ENCODE results near the gene TEKTIP1.

Gene TEKTIP1

DNA sequence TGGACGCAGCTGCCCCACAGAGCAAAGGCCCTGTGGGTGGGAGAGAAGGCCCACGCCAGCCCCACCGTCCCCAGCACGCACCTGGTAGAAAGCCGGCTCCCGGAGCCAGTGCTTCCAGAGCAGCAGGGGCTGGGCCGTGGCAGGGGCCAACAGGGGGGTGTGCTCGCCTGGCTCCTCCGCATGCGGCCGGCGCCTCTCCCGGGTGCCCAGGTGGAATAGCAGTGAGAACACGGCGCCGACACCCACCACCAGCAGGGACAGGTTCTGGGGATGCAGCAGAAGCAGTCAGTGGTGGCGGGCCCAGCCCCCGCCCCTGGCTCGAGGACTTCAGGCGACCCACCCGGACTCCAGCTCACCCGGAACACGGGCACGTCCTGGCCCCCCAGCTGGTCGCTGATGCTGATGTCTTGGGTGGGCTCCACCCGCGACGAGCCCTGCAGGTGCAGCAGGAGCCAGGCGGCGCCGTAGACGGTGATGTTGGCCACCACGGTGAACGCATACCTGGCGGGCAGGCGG, 8.9 kb downstream of the TEKTIP1 start:
- H3K27me3 ChIP-seq (ENCODE audit: control insufficient read depth, insufficient read depth, low read length) = no peaks in the 10 kb centered on the region
- no peak overlapping the region for H3K9ac ChIP-seq (ENCODE audit: low read depth, low read length)
- H3K4me3 ChIP-seq (ENCODE audit: low read depth, low read length) = no peak overlapping the region
- H3K36me3 ChIP-seq (ENCODE audit: control insufficient read depth, insufficient read depth, low read length) = peaks cover 23% of the 10 kb centered on the region
- H3K9me3 ChIP-seq (ENCODE audit: control insufficient read depth, insufficient read depth, low read length) = no peaks in the 10 kb centered on the region
- H3K4me1 ChIP-seq (ENCODE audit: control insufficient read depth, insufficient read depth, low read length) = no peaks in the 10 kb centered on the region

DNA sequence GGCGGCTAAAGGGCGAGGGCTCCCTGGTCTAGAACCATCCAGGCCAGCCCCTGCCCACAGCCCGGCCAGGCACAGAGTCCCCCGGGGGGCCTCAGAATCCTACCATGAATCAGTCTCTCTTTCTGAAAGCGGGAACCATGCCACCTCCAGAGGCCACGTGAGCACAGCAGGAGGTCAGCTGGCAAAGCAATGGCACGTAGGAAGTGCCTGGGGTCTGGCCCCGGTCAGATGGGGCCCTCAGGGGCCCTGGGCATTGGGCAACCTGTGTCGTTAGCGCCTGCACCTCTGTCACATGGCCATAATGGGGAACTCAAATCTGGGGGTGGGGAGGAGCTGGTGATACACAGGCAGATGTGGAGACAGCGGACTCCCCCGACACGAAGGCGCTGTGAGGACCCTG, 9.6 kb downstream of the TEKTIP1 start:
- H3K9ac ChIP-seq (ENCODE audit: low read depth, low read length) = no peak overlapping the region
- peaks cover 20% of the 10 kb centered on the region for H3K36me3 ChIP-seq (ENCODE audit: control insufficient read depth, insufficient read depth, low read length)
- no peaks in the 10 kb centered on the region for H3K4me1 ChIP-seq (ENCODE audit: control insufficient read depth, insufficient read depth, low read length)
- no peaks in the 10 kb centered on the region for H3K9me3 ChIP-seq (ENCODE audit: control insufficient read depth, insufficient read depth, low read length)
- no peaks in the 10 kb centered on the region for H3K27me3 ChIP-seq (ENCODE audit: control insufficient read depth, insufficient read depth, low read length)
- no peak overlapping the region for H3K4me3 ChIP-seq (ENCODE audit: low read depth, low read length)

GRCh38 chr19:3549816-3550215, 10.8 kb downstream of the TEKTIP1 start:
- H3K4me1 ChIP-seq (ENCODE audit: control insufficient read depth, insufficient read depth, low read length) = no peaks in the 10 kb centered on the region
- no peaks in the 10 kb centered on the region for H3K27me3 ChIP-seq (ENCODE audit: control insufficient read depth, insufficient read depth, low read length)
- no peaks in the 10 kb centered on the region for H3K9me3 ChIP-seq (ENCODE audit: control insufficient read depth, insufficient read depth, low read length)
- H3K4me3 ChIP-seq (ENCODE audit: low read depth, low read length) = no peak overlapping the region
- peaks cover 20% of the 10 kb centered on the region for H3K36me3 ChIP-seq (ENCODE audit: control insufficient read depth, insufficient read depth, low read length)
- H3K9ac ChIP-seq (ENCODE audit: low read depth, low read length) = no peak overlapping the region

GRCh38 chr19:3550947-3551791, 12.2 kb downstream of the TEKTIP1 start:
- H3K36me3 ChIP-seq (ENCODE audit: control insufficient read depth, insufficient read depth, low read length) = peaks cover 16% of the 10 kb centered on the region
- no peaks in the 10 kb centered on the region for H3K9me3 ChIP-seq (ENCODE audit: control insufficient read depth, insufficient read depth, low read length)
- no peak overlapping the region for H3K9ac ChIP-seq (ENCODE audit: low read depth, low read length)
- H3K4me1 ChIP-seq (ENCODE audit: control insufficient read depth, insufficient read depth, low read length) = no peaks in the 10 kb centered on the region
- no peaks in the 10 kb centered on the region for H3K27me3 ChIP-seq (ENCODE audit: control insufficient read depth, insufficient read depth, low read length)
- no peak overlapping the region for H3K4me3 ChIP-seq (ENCODE audit: low read depth, low read length)

DNA sequence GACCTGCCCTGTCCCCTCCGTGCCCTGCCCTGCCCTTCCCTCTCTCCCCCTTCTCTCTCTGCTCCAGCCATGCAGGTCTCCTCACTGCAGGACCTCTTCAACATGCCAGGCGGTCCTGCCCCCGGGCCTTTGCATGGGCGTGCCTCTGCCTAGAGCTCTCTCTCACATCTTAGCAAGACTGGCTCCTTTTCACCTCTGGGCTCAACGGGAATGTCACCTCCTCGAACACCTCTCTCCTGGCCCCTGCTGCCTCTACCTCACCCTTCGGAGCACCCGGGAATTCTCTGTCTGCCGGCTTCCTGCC, 12.8 kb downstream of the TEKTIP1 start:
- H3K4me3 ChIP-seq (ENCODE audit: low read depth, low read length) = no peak overlapping the region
- H3K36me3 ChIP-seq (ENCODE audit: control insufficient read depth, insufficient read depth, low read length) = peaks cover 14% of the 10 kb centered on the region
- no peaks in the 10 kb centered on the region for H3K27me3 ChIP-seq (ENCODE audit: control insufficient read depth, insufficient read depth, low read length)
- no peaks in the 10 kb centered on the region for H3K4me1 ChIP-seq (ENCODE audit: control insufficient read depth, insufficient read depth, low read length)
- H3K9me3 ChIP-seq (ENCODE audit: control insufficient read depth, insufficient read depth, low read length) = no peaks in the 10 kb centered on the region
- no peak overlapping the region for H3K9ac ChIP-seq (ENCODE audit: low read depth, low read length)

DNA sequence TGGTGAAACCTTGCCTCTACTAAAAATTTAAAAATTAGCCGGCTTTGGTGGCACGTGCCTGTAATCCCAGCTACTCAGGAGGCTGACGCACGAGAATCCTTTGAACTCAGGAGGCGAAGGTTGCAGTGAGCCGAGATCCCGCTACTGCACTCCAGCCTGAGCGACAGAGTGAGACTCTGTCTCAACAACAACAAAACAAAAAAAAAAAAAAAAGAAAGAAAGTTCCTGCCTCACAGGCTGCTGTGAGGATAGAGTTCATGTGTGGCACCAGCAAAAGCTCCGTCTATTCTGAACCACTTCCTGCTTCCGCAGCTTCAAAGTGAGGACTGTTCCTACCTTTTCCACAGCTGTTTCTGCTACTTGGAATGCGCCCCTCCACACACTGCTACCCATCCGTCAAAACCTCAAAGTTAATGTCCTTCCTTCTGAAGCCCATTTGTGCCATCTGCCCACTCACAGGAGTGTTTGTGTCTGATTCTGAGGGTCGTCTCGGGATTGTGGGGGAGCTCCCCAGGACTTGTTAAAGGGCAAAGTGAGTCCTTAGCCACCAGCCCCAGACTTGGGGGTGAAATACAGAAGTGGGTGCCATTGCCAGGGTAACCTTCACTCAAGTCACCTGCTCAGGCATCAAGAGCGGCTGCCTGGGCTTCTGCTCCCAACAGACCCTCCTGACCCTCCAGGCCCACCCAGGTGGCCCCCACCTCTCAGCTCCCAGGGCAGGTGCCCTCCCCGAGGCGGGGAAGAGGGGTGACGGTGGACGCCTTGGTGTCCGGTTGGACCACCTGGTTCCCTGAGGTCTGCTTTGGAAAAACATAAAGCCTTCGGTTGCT, 15.5 kb downstream of the TEKTIP1 start:
- Histone ChIP-seq H3K36me3 (ENCODE audit: control insufficient read depth, insufficient read depth, low read length) (peaks cover 3% of the 10 kb centered on the region), H3K9ac (ENCODE audit: low read depth, low read length) (no peak overlapping the region), H3K4me3 (ENCODE audit: low read depth, low read length) (no peak overlapping the region), H3K4me1 (ENCODE audit: control insufficient read depth, insufficient read depth, low read length) (no peaks in the 10 kb centered on the region), H3K27me3 (ENCODE audit: control insufficient read depth, insufficient read depth, low read length) (peaks cover 3% of the 10 kb centered on the region), H3K9me3 (ENCODE audit: control insufficient read depth, insufficient read depth, low read length) (no peaks in the 10 kb centered on the region)

DNA sequence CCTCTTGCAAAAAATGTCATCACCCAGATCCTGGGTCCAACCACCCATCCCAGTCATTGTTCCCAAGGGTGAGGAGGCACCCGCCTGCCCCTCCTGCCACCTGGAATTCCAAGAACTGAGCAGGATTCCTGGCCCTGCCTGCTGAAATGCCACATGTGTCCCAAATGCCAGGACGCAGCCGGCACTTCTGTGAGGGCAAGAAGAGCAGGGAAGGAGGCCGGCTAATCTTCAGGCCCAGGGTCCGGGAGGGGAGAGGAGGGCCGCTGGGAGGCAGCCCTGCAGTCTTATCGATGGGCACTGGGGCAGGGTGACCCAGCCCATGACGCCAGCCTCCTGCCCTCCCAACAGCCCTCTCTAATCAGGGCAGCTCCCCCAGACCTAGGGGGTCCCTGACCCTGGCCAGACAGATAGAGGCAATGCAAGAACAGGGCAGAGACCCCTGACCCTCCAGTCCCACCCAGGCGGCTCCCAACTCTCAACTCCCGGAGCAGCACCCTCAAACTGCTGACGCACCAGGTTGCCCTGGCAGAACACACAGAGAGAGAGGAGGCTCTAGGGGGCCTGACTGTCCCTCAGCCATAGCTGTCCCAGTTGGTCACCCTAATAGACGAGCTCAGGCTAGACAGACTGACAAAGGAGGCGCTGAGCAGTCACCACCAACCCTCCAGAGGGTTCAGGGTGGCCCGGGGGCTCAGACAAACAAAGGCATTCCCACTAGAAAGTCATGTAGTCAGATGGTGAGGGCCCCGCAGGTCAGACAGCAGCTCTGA, 16.9 kb downstream of the TEKTIP1 start:
- peaks cover 3% of the 10 kb centered on the region for H3K27me3 ChIP-seq (ENCODE audit: control insufficient read depth, insufficient read depth, low read length)
- no peak overlapping the region for H3K9ac ChIP-seq (ENCODE audit: low read depth, low read length)
- H3K4me3 ChIP-seq (ENCODE audit: low read depth, low read length) = no peak overlapping the region
- no peaks in the 10 kb centered on the region for H3K9me3 ChIP-seq (ENCODE audit: control insufficient read depth, insufficient read depth, low read length)
- H3K36me3 ChIP-seq (ENCODE audit: control insufficient read depth, insufficient read depth, low read length) = peaks cover 3% of the 10 kb centered on the region
- no peaks in the 10 kb centered on the region for H3K4me1 ChIP-seq (ENCODE audit: control insufficient read depth, insufficient read depth, low read length)

- Histone ChIP-seq H3K36me3 (ENCODE audit: control insufficient read depth, insufficient read depth, low read length) (no peaks in the 10 kb centered on the region), H3K27me3 (ENCODE audit: control insufficient read depth, insufficient read depth, low read length) (peaks cover 3% of the 10 kb centered on the region), H3K4me1 (ENCODE audit: control insufficient read depth, insufficient read depth, low read length) (no peaks in the 10 kb centered on the region), H3K9me3 (ENCODE audit: control insufficient read depth, insufficient read depth, low read length) (no peaks in the 10 kb centered on the region), H3K9ac (ENCODE audit: low read depth, low read length) (no peak overlapping the region), H3K4me3 (ENCODE audit: low read depth, low read length) (peak overlapping the region; percentile 69)
Measured at GRCh38 chr19:3556423-3556977, 17.5 kb downstream of the TEKTIP1 start.

DNA sequence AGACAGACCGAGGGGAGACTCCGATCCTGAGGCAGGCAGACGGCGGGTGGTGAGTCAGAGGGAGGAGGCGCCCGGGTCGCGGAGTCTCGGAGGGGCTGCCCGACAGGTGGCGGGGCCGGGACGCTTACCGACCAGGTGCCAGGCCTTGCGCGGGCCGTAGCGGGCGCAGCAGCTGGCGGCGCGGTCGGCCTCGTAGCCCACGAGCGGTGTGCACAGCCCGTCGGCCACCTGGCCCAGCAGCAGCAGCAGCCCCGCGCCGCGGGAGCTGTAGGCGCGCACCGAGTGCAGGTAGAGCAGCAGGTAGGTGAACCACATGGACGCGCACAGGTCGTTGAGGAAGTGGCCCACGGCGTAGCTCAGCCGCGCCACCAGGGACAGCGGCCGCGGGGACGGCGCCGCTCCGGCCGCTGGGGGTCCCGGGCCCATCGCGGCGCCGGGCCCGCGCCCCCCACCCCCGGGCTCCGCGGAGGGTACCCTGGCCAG, 18.0 kb downstream of the TEKTIP1 start:
- no peaks in the 10 kb centered on the region for H3K9me3 ChIP-seq (ENCODE audit: control insufficient read depth, insufficient read depth, low read length)
- H3K27me3 ChIP-seq (ENCODE audit: control insufficient read depth, insufficient read depth, low read length) = peaks cover 3% of the 10 kb centered on the region
- H3K4me3 ChIP-seq (ENCODE audit: low read depth, low read length) = peak overlapping the region; percentile 69
- no peaks in the 10 kb centered on the region for H3K36me3 ChIP-seq (ENCODE audit: control insufficient read depth, insufficient read depth, low read length)
- H3K9ac ChIP-seq (ENCODE audit: low read depth, low read length) = no peak overlapping the region
- no peaks in the 10 kb centered on the region for H3K4me1 ChIP-seq (ENCODE audit: control insufficient read depth, insufficient read depth, low read length)

DNA sequence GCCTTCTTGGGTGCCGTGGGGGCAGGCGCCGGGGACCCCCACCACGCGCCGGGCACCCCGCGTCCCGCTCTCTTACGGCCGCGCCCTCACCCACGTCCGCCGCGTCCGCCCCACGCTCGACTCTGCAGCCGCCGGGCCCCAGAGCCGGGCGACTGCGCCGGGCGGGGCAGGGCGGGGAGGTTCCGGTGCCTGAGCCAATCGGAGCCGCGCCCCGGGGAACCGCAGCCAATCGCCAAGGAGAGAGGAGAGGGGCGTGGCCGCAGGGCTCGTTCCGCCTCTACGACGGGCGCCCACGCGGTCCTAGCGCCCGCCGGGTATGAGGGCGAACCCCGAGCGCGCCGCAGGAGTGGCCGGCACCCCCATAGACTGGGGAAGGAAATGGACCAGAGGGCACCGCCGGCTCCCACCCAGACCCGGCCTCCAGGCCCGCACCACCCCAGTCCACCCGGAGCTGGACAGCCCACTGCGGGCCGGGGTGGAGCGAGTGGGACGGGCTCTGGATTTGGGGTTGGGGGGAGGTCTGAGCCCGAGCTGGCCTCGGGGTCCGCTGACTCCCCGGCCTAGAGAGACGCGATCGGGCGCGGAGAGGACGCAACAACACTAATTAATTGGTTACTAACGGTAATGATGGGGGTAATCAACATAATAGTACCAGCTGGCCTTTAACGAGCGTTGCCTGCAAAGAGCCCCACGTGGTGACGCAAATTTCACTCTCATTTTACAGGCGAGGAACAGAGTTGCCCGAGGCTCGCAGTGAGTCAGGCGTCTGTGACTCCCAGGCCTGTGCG, 18.7 kb downstream of the TEKTIP1 start, which contains the start of gene MFSD12:
MFSD12 (minus strand) TSS at position 126 of the 788 bp plus-strand sequence. CDS start 183 bp downstream, outside the sequence.
- H3K27me3 ChIP-seq (ENCODE audit: control insufficient read depth, insufficient read depth, low read length) = peaks cover 3% of the 10 kb centered on the region
- H3K36me3 ChIP-seq (ENCODE audit: control insufficient read depth, insufficient read depth, low read length) = no peaks in the 10 kb centered on the region
- H3K9ac ChIP-seq (ENCODE audit: low read depth, low read length) = no peak within 1 kb of the TSS
- H3K4me1 ChIP-seq (ENCODE audit: control insufficient read depth, insufficient read depth, low read length) = no peaks in the 10 kb centered on the region
- H3K9me3 ChIP-seq (ENCODE audit: control insufficient read depth, insufficient read depth, low read length) = no peaks in the 10 kb centered on the region
- H3K4me3 ChIP-seq (ENCODE audit: low read depth, low read length) = peak within 1 kb of the TSS; percentile 69
